Motor neuron (in vitro differentiated cells): ENCODE measurements around the gene EPAS1. TPM values are rescaled to one million over a fixed set of nuclear protein-coding genes. Genes with fewer than 3 reads are reported as not detected.
A peak's percentile ranks its signal among the peaks of the same experiment; 100 is the strongest.

Source experiments
- ATAC-seq, 8 experiments: fragments of 200-7000 bp; cut with Tn5 transposase; replicated peaks in 6 of 8; 2 replicates each; pipeline ENCODE4 v1.8.0; 2021; ENCODE audit warnings: mild to moderate bottlenecking in 8 of 8, moderate library complexity in 8 of 8
- H3K27ac ChIP-seq, 2 donors: fragments of 250-450 bp; sonication (Bioruptor Pico); 2 replicates each; pipeline ENCODE4 v1.9.0; 2021; ENCODE audit warnings: antibody characterized with exemption in 2 of 2, mild to moderate bottlenecking in 2 of 2, moderate library complexity in 1 of 2
- H3K4me1 ChIP-seq, 2 donors: fragments of 250-450 bp; sonication (Bioruptor Pico); replicated peaks in 1 of 2; 2 replicates each; pipeline ENCODE4 v1.6.1; 2021; ENCODE audit warnings: antibody characterized with exemption in 2 of 2, mild to moderate bottlenecking in 2 of 2, moderate library complexity in 1 of 2
- H3K4me3 ChIP-seq, 5 donors: fragments of 250-450 bp; sonication (Bioruptor Pico); 2 replicates each; pipeline ENCODE4 v1.9.0; 2021; ENCODE audit warnings: antibody characterized with exemption in 5 of 5, mild to moderate bottlenecking in 5 of 5, moderate library complexity in 4 of 5
- WGBS, 10 experiments: fragments of 450-650 bp; shearing (Covaris generic); methylation state at CpG; one replicate each; pipeline ENCODE4 v1.0.0; 2022; 5-methylcytosine and 5-hydroxymethylcytosine counted together
- in situ Hi-C, 9 experiments: fragments of 400-800 bp; cut with MboI; loops; one replicate each; pipeline ENCODE4 v1.15.0; 2021; ENCODE audit warnings: low sequenced_read_pairs in 9 of 9, low pct_unique_long_range_greater_than_20kb in 2 of 9; ENCODE audit not compliant: unreplicated experiment in 9 of 9
- total RNA-seq, 8 experiments: library from RNA; unstranded; fragments of 300-600 nt; gene quantifications; 2 replicates each; pipeline versions ENCODE4 v1.2.3 to v1.2.4, GENCODE V29; 2022

EPAS1 gene
- total RNA-seq, 8 experiments from 2014 or later = 0.11 to 6.9 (median 1.7) TPM

DNA sequence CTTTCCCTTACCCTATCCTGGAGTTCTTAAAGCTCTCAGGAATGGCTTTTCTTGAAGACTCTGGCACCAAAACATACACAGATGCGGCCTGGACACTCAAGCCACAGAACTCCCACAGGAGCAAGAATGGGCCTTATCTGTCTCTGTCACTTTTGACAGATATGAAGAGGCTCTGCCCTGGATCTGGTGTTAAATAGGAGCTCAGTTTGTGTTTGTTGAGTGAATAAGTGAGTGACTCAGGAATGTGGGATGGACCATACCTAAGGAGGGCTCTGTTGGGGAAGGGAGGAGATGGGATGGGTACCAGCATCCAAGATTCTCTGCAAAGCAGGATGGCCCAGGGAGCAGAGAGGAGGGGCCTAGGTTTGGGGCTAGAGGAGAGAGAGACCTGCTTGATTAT lies 33.9 kb upstream of the EPAS1 start:
- in situ Hi-C loops = no loop called here
- ATAC-seq = no peak
- Histone ChIP-seq H3K4me1 (no peaks in the 10 kb centered on the region), H3K27ac (no peak overlapping the region), H3K4me3 (no peak overlapping the region)
- 63 to 100% (median 100%) methylated on average over 1 of the region's 1 CpG; no CpG with 5 or more reads in 1 of the 10 experiments for WGBS, 10 experiments

DNA sequence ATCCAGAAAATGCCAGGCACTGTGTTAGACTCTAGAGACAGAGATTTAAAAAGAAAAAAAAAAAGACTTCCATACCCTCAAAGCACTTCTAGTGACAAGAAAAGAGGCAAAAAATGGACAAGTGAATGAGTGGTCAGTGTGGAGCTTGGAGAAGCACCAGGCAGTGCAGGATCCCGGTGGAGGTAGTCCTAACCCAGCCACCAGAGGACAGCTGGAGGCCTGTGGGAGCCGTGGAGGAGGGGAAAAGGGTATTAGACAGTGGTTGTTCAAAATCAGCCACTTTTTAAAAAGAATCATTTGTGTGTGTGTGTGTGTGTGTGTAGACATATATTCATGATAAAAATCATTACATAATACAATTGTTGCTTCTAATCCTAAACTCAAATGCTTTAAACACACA lies 32.8 kb upstream of the EPAS1 start:
- Histone ChIP-seq H3K4me3 (no peak overlapping the region), H3K27ac (no peak overlapping the region), H3K4me1 (no peaks in the 10 kb centered on the region)
- ATAC-seq = no peak
- WGBS, 10 experiments = 14 to 100% (median 68%) methylated on average over 1 to 2 of the region's 2 CpGs; no CpG with 5 or more reads in 4 of the 10 experiments
- in situ Hi-C loops = no loop called here

GRCh38 chr2:46266134-46266533 lies 31.1 kb upstream of the EPAS1 start:
- no peak for ATAC-seq
- in situ Hi-C loops = no loop called here
- 37 to 93% (median 80%) methylated on average over 2 to 5 of the region's 5 CpGs for WGBS, 10 experiments

DNA sequence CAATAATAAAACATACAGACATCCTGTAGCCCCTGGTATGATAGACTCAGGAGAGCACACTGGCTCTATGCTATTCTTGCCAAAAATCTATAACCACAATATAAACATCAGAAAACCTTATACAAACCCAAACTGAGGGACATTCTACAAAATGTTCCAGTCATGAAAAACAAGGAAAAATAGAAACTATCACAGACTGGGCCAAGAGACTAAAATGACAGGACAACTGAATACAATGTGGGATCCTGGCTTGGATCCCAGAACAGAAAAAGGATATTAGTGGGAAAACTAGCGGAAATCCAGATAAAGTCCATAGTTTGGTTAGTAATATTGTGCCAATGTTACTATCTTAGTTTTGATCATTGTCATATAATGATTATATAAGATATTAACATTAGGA lies 29.6 kb upstream of the EPAS1 start:
- in situ Hi-C loops = no loop called here
- Histone ChIP-seq H3K27ac (no peak overlapping the region), H3K4me1 (no peaks in the 10 kb centered on the region), H3K4me3 (no peak overlapping the region)
- ATAC-seq = no peak
- WGBS, 10 experiments = 40 to 100% (median 86%) methylated on average over 1 of the region's 1 CpG; no CpG with 5 or more reads in 1 of the 10 experiments

More at GRCh38 chr2:46266134-46266533, 31.1 kb upstream of the EPAS1 start:
- Histone ChIP-seq H3K4me3 (no peak overlapping the region), H3K4me1 (no peaks in the 10 kb centered on the region), H3K27ac (no peak overlapping the region)

- no peaks in the 10 kb centered on the region for H3K4me1 ChIP-seq
- WGBS, 10 experiments = 33 to 86% (median 64%) methylated on average over 1 to 2 of the region's 2 CpGs; no CpG with 5 or more reads in 3 of the 10 experiments
- in situ Hi-C loops = no loop called here
- no peak overlapping the region for H3K4me3 ChIP-seq
- no peak for ATAC-seq
- H3K27ac ChIP-seq = no peak overlapping the region
Measured at GRCh38 chr2:46268196-46268595, 29.0 kb upstream of the EPAS1 start.

DNA sequence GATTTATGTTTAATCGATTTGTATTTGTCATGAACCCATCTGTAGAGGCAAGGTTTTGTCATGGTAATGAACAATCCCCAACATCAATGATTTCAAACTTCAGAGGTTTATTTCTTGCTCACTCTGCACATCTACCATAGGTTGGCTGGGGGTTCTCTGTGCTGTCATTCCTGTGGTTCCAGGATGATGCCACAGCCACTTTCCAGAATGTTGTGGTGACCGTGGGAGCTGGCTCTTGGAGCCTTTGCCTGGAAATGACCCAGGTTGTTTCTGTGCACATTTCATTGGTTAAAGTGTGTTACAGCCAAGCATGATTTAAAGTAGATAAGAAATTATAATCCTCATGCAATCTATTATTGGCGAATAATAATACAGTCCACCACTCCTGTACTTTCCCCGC lies 28.2 kb upstream of the EPAS1 start:
- ATAC-seq = peak in 1 of 8 experiments; percentile 17
- H3K4me1 ChIP-seq = no peaks in the 10 kb centered on the region
- in situ Hi-C loops = no loop called here
- H3K27ac ChIP-seq = no peak overlapping the region
- whole genome bisulfite sequencing, 10 experiments = 56 to 100% (median 85%) methylated on average over 1 to 2 of the region's 4 CpGs; no CpG with 5 or more reads in 2 of the 10 experiments
- H3K4me3 ChIP-seq = no peak overlapping the region

DNA sequence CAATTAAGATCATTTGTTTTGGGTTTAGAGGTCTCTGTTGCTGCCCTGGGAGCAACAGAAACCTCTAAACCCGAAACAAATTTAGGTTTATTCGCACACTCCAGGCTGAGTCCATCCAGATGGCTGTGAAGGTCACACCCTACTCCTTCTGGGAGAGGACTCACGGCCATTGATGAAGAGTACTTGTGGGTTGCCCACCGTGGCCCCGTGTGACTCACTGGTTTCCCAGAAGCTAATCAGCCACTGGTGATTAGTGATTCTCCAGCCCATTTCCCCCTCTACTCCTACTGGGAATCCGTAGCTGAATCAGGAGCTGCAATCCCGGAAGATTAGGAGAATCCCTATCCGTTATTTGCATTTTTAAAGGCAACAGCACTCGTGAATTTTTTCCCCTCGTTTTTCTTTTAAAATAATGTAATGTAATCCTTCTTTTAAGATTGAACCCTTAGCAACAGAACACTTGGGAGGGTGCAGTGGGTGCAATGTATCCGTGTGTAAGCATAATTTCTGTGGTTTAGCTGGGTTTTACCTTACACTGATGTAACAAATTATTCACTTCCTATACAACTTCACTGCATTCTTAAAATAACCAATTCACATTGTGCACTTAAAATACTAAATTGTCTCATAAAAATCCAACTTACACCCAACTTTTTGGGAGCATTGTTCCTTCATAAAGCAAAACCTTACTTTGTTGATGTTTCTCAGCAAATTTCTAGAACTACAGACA lies 27.5 kb upstream of the EPAS1 start:
- in situ Hi-C loops = no loop called here
- 29 to 88% (median 61%) methylated on average over 2 to 8 of the region's 11 CpGs for WGBS, 10 experiments
- H3K4me3 ChIP-seq = no peak overlapping the region
- no peaks in the 10 kb centered on the region for H3K4me1 ChIP-seq
- peak in 3 of 8 experiments; percentile 40 to 86 (median 85) for ATAC-seq
- no peak overlapping the region for H3K27ac ChIP-seq

GRCh38 chr2:46270384-46270783 lies 26.8 kb upstream of the EPAS1 start:
- 14 to 80% (median 39%) methylated on average over 1 to 2 of the region's 2 CpGs; no CpG with 5 or more reads in 2 of the 10 experiments for WGBS, 10 experiments
- no peak overlapping the region for H3K27ac ChIP-seq
- no peak overlapping the region for H3K4me3 ChIP-seq
- in situ Hi-C loops = no loop called here
- no peaks in the 10 kb centered on the region for H3K4me1 ChIP-seq
- no peak for ATAC-seq

- in situ Hi-C loops = no loop called here
- H3K27ac ChIP-seq = no peak overlapping the region
- H3K4me3 ChIP-seq = no peak overlapping the region
- H3K4me1 ChIP-seq = no peaks in the 10 kb centered on the region
- 0 to 100% (median 73%) methylated on average over 1 to 3 of the region's 7 CpGs; no CpG with 5 or more reads in 3 of the 10 experiments for WGBS, 10 experiments
- ATAC-seq = no peak
Measured at GRCh38 chr2:46273225-46273863, 23.9 kb upstream of the EPAS1 start.

- H3K4me3 ChIP-seq = no peak overlapping the region
- no peaks in the 10 kb centered on the region for H3K4me1 ChIP-seq
- in situ Hi-C loops = no loop called here
- ATAC-seq = no peak
- no peak overlapping the region for H3K27ac ChIP-seq
- WGBS, 10 experiments = 20 to 100% (median 54%) methylated on average over 1 to 5 of the region's 5 CpGs; no CpG with 5 or more reads in 2 of the 10 experiments
Measured at GRCh38 chr2:46273919-46274318, 23.3 kb upstream of the EPAS1 start.

DNA sequence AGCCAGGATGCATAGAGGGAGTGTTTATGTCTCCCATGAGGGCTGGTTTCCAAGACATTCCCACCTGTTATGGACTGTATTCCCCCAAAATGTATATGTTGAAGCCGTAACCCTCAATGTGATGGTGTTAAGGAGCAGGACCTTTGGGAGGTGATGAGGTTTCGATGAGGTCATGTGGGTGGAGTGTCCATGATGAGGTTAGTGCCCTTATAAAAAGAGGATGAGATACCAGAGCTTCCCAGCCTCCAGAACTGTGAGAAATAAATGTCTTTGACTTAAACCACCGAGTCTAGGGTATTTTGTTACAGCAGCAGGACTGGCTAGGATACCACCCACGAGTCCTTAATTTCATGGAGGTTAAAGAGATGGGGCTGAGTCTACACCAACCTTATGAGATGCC lies 22.6 kb upstream of the EPAS1 start:
- no peak for ATAC-seq
- no peak overlapping the region for H3K27ac ChIP-seq
- WGBS, 10 experiments = 0 to 100% (median 60%) methylated on average over 1 to 4 of the region's 4 CpGs; no CpG with 5 or more reads in 1 of the 10 experiments
- in situ Hi-C loops = no loop called here
- H3K4me1 ChIP-seq = no peaks in the 10 kb centered on the region
- H3K4me3 ChIP-seq = no peak overlapping the region

- WGBS, 10 experiments = 44 to 66% methylated on average over 3 to 4 of the region's 20 CpGs; no CpG with 5 or more reads in 8 of the 10 experiments
- ATAC-seq = peak in 1 of 8 experiments; percentile 61
- Histone ChIP-seq H3K4me3 (no peak overlapping the region), H3K27ac (no peak overlapping the region), H3K4me1 (no peaks in the 10 kb centered on the region)
- in situ Hi-C loops = loop anchor here in 1 of 9 experiments (25.0 kb wide), 1 partner anchor 214 kb away; no protein-coding TSS in a partner anchor
Measured at GRCh38 chr2:46275995-46276394, 21.2 kb upstream of the EPAS1 start.

DNA sequence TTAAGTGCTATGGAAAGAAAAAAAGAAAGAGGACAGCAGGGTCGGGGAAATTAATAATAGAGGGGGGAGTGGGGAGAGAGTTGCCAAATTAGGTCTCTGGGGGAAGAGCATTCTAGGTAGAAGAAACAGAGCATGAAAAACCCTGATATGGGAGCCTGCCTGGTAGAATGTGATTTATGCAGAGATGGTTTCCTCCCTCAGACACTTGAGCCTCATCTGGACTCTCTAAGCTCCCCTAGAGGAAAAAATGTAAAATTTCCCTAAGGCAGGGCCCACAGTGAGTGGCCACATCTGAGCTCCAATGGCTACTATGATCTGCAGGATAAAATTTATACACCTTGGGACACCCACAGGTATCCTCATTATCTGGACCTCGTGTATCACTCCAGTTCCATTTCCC lies 20.6 kb upstream of the EPAS1 start:
- no peak overlapping the region for H3K4me3 ChIP-seq
- ATAC-seq = peak in 3 of 8 experiments; percentile 76 to 97 (median 96)
- in situ Hi-C loops = loop anchor here in 1 of 9 experiments (25.0 kb wide), 1 partner anchor 214 kb away; no protein-coding TSS in a partner anchor
- 71 to 100% (median 82%) methylated on average over 1 of the region's 2 CpGs; no CpG with 5 or more reads in 6 of the 10 experiments for WGBS, 10 experiments
- H3K27ac ChIP-seq = no peak overlapping the region
- H3K4me1 ChIP-seq = no peaks in the 10 kb centered on the region
